HEK293 (cell line): Measurements from ENCODE around the gene GZF1.

Experiments
- BCL11A ChIP-seq: fragments of 450-650 bp; formaldehyde crosslinking; IDR thresholded peaks from 2 replicates; pipeline ENCODE4 v1.5.1; 2016; ENCODE audit warnings: low read depth, missing biosample characterization, missing genetic modification characterization
- BCL11B ChIP-seq: fragments of 450-650 bp; formaldehyde crosslinking; IDR thresholded peaks from 2 replicates; pipeline ENCODE4 v1.5.1; 2016; ENCODE audit warnings: low read depth, missing biosample characterization, missing genetic modification characterization
- GLI4 ChIP-seq: fragments of 450-650 bp; formaldehyde crosslinking; IDR thresholded peaks from 2 replicates; pipeline ENCODE4 v1.5.1; 2016; ENCODE audit warnings: missing biosample characterization, missing genetic modification characterization
- INSM2 ChIP-seq: fragments of 450-650 bp; formaldehyde crosslinking; IDR thresholded peaks from 2 replicates; pipeline ENCODE4 v1.5.1; 2016; ENCODE audit warnings: missing biosample characterization, missing genetic modification characterization
- KLF8 ChIP-seq: fragments of 450-650 bp; formaldehyde crosslinking; IDR thresholded peaks from 2 replicates; pipeline ENCODE4 v1.5.1; 2016; ENCODE audit warnings: missing biosample characterization, missing genetic modification characterization
- OVOL3 ChIP-seq: fragments of 450-650 bp; formaldehyde crosslinking; IDR thresholded peaks from 2 replicates; pipeline ENCODE4 v1.5.1; 2016; ENCODE audit warnings: missing biosample characterization, missing genetic modification characterization
- PRDM2 ChIP-seq: fragments of 450-650 bp; formaldehyde crosslinking; IDR thresholded peaks from 2 replicates; pipeline ENCODE4 v1.5.1; 2016; ENCODE audit warnings: missing biosample characterization, missing genetic modification characterization, borderline replicate concordance
- SALL2 ChIP-seq: fragments of 450-650 bp; formaldehyde crosslinking; IDR thresholded peaks from 2 replicates; pipeline ENCODE4 v1.5.0; 2017; ENCODE audit warnings: missing biosample characterization, mild to moderate bottlenecking, missing genetic modification characterization, borderline replicate concordance
- SCRT1 ChIP-seq: fragments of 450-650 bp; formaldehyde crosslinking; IDR thresholded peaks from 2 replicates; pipeline ENCODE4 v1.5.1; 2016; ENCODE audit warnings: missing biosample characterization, missing genetic modification characterization, borderline replicate concordance
- SETDB1 ChIP-seq: IDR thresholded peaks from one replicate; pipeline ENCODE4 v1.6.1; 2017; ENCODE audit warnings: mild to moderate bottlenecking, low read length, moderate library complexity, mixed read lengths; ENCODE audit not compliant: insufficient read length
- SP2 ChIP-seq: fragments of 450-650 bp; formaldehyde crosslinking; IDR thresholded peaks from 2 replicates; pipeline ENCODE4 v1.5.1; 2016; ENCODE audit warnings: missing biosample characterization, missing genetic modification characterization
- ZBTB17 ChIP-seq: fragments of 450-650 bp; formaldehyde crosslinking; IDR thresholded peaks from 2 replicates; pipeline ENCODE4 v1.5.1; 2016; ENCODE audit warnings: missing biosample characterization, missing genetic modification characterization
- ZBTB20 ChIP-seq: fragments of 450-650 bp; formaldehyde crosslinking; IDR thresholded peaks from 2 replicates; pipeline ENCODE4 v1.5.1; 2016; ENCODE audit warnings: missing biosample characterization, missing genetic modification characterization
- ZBTB48 ChIP-seq: fragments of 450-650 bp; formaldehyde crosslinking; IDR thresholded peaks from 2 replicates; pipeline ENCODE4 v1.5.1; 2016; ENCODE audit warnings: missing biosample characterization, missing genetic modification characterization
- ZFP37 ChIP-seq: fragments of 450-650 bp; formaldehyde crosslinking; IDR thresholded peaks from 2 replicates; pipeline ENCODE4 v1.5.1; 2016; ENCODE audit warnings: missing biosample characterization, missing genetic modification characterization
- ZNF138 ChIP-seq: fragments of 450-650 bp; formaldehyde crosslinking; IDR thresholded peaks from 2 replicates; pipeline ENCODE4 v1.5.1; 2016; ENCODE audit warnings: missing biosample characterization, missing genetic modification characterization, borderline replicate concordance
- ZNF169 ChIP-seq: fragments of 450-650 bp; formaldehyde crosslinking; IDR thresholded peaks from 2 replicates; pipeline ENCODE4 v1.5.1; 2016; ENCODE audit warnings: missing biosample characterization, missing genetic modification characterization
- ZNF2 ChIP-seq: fragments of 450-650 bp; formaldehyde crosslinking; IDR thresholded peaks from 2 replicates; pipeline ENCODE4 v1.5.1; 2016; ENCODE audit warnings: missing biosample characterization, missing genetic modification characterization
- ZNF23 ChIP-seq: fragments of 450-650 bp; formaldehyde crosslinking; IDR thresholded peaks from 2 replicates; pipeline ENCODE4 v1.5.1; 2016; ENCODE audit warnings: missing biosample characterization, missing genetic modification characterization, borderline replicate concordance
- ZNF501 ChIP-seq: fragments of 450-650 bp; formaldehyde crosslinking; IDR thresholded peaks from 2 replicates; pipeline ENCODE4 v1.5.1; 2016; ENCODE audit warnings: missing biosample characterization, missing genetic modification characterization
- ZNF529 ChIP-seq: fragments of 450-650 bp; formaldehyde crosslinking; IDR thresholded peaks from 2 replicates; pipeline ENCODE4 v1.5.1; 2017; ENCODE audit warnings: missing genetic modification characterization, missing biosample characterization; ENCODE audit not compliant: insufficient replicate concordance
- ZNF560 ChIP-seq: fragments of 450-650 bp; formaldehyde crosslinking; IDR thresholded peaks from 2 replicates; pipeline ENCODE4 v1.5.1; 2017; ENCODE audit warnings: missing biosample characterization, missing genetic modification characterization, borderline replicate concordance
- ZNF629 ChIP-seq: fragments of 450-650 bp; formaldehyde crosslinking; IDR thresholded peaks from 2 replicates; pipeline ENCODE4 v1.5.1; 2017; ENCODE audit warnings: missing biosample characterization, missing genetic modification characterization
- ZNF658 ChIP-seq: fragments of 450-650 bp; formaldehyde crosslinking; IDR thresholded peaks from 2 replicates; pipeline ENCODE4; 2016; ENCODE audit warnings: missing biosample characterization, missing genetic modification characterization
- ZNF660 ChIP-seq: fragments of 450-650 bp; IDR thresholded peaks from 2 replicates; pipeline ENCODE4 v1.5.1; 2018; ENCODE audit warnings: missing biosample characterization, mild to moderate bottlenecking, missing genetic modification characterization
- ZNF664 ChIP-seq: fragments of 450-650 bp; formaldehyde crosslinking; IDR thresholded peaks from 2 replicates; pipeline ENCODE4 v1.5.1; 2016; ENCODE audit warnings: missing biosample characterization, missing genetic modification characterization
- ZNF768 ChIP-seq: fragments of 450-650 bp; formaldehyde crosslinking; IDR thresholded peaks from 2 replicates; pipeline ENCODE4 v1.5.1; 2018; ENCODE audit warnings: missing biosample characterization, mild to moderate bottlenecking, missing genetic modification characterization
- ZNF785 ChIP-seq: fragments of 450-650 bp; formaldehyde crosslinking; IDR thresholded peaks from 2 replicates; pipeline ENCODE4 v1.5.1; 2016; ENCODE audit warnings: missing biosample characterization, missing genetic modification characterization
- ZNF791 ChIP-seq: fragments of 450-650 bp; formaldehyde crosslinking; IDR thresholded peaks from 2 replicates; pipeline ENCODE4 v1.5.1; 2016; ENCODE audit warnings: missing biosample characterization, missing genetic modification characterization
- TF ChIP-seq, protein P1 (sequence below): fragments of 450-650 bp; formaldehyde crosslinking; IDR thresholded peaks from 2 replicates; pipeline ENCODE4 v1.5.1; 2016; ENCODE audit warnings: missing biosample characterization, missing genetic modification characterization
- TF ChIP-seq, protein P2 (sequence below): fragments of 450-650 bp; formaldehyde crosslinking; IDR thresholded peaks from 2 replicates; pipeline ENCODE4 v1.5.1; 2016; ENCODE audit warnings: missing biosample characterization, missing genetic modification characterization

The GZF1 gene

DNA sequence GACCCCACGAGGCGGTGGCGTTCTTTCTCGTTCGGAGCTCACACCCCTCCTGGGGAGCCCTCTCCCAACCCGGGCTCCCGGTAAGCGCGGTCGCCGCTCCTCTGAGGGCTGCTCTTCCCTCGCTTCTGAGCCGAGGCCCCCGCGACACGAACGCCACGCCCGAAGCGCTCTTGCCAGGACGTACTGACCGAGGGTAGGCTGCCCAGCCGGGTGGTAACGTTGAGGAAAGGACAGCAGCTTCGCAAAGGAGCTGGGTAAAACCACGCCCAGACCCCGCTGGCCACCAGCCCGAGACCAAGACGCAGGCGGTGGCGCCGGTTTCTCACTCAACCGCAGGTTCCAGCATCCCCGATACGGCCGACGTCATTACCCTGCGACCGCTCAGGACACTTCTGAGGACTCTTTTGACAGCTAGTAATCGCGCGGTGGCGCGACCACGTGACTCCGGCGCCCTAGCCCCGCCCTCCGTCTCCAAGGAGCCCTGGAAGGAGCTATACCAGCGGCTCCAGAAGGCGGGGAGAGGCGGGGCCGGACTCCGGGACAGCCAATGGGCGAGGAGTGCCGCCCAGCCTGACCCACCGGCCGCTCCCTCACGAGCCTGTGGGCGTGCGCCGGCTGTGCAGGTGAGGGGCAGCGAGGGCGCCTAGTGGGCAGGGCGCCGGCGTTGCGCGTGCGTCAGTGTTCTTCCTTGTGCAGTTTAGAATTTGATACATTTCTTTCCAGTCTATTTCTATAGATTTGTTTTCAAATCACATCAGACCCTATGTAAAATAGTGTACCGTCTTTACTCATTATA is 4.0 kb upstream of the GZF1 start (continued):
- TF ChIP-seq INSM2 (tag by site-specific recombination) (peak; percentile 57; the same call in 1 of the 2 replicates), ZBTB17 (tag by site-specific recombination) (peak; percentile 86), ZNF560 (no peak), GLI4 (tag by site-specific recombination) (no peak), SETDB1 (no peak), OVOL3 (tag by site-specific recombination) (no peak), ZNF2 (tag by site-specific recombination) (no peak), ZNF785 (tag by site-specific recombination) (no peak), ZNF658 (tag by site-specific recombination) (no peak), SP2 (tag by site-specific recombination) (peak; percentile 98), BCL11A (tag by site-specific recombination) (no peak), ZNF529 (tag by site-specific recombination) (no peak), KLF8 (tag by site-specific recombination) (peak; percentile 70), ZNF629 (peak; percentile 88), ZBTB48 (tag by site-specific recombination) (no peak), ZNF501 (tag by site-specific recombination) (0 out of 2 replicates have a peak, but pooled peaks have one; percentile 51), ZNF23 (tag by site-specific recombination) (no peak), ZNF660 (tag by site-specific recombination) (0 out of 2 replicates have a peak, but pooled peaks have one; percentile 45), SALL2 (no peak), ZNF791 (no peak), BCL11B (tag by site-specific recombination) (no peak), ZBTB20 (tag by site-specific recombination) (peak; percentile 92), ZFP37 (peak; percentile 76; the same call in 1 of the 2 replicates), SCRT1 (tag by site-specific recombination) (no peak), ZNF768 (tag by site-specific recombination) (no peak), ZNF138 (no peak), ZNF169 (tag by site-specific recombination) (no peak), ZNF664 (tag by site-specific recombination) (no peak), PRDM2 (no peak)
- TF ChIP-seq, protein P1, sequence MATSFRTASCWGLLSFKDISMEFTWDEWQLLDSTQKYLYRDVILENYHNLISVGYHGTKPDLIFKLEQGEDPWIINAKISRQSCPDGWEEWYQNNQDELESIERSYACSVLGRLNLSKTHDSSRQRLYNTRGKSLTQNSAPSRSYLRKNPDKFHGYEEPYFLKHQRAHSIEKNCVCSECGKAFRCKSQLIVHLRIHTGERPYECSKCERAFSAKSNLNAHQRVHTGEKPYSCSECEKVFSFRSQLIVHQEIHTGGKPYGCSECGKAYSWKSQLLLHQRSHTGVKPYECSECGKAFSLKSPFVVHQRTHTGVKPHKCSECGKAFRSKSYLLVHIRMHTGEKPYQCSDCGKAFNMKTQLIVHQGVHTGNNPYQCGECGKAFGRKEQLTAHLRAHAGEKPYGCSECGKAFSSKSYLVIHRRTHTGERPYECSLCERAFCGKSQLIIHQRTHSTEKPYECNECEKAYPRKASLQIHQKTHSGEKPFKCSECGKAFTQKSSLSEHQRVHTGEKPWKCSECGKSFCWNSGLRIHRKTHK = no peak
- TF ChIP-seq, protein P2, sequence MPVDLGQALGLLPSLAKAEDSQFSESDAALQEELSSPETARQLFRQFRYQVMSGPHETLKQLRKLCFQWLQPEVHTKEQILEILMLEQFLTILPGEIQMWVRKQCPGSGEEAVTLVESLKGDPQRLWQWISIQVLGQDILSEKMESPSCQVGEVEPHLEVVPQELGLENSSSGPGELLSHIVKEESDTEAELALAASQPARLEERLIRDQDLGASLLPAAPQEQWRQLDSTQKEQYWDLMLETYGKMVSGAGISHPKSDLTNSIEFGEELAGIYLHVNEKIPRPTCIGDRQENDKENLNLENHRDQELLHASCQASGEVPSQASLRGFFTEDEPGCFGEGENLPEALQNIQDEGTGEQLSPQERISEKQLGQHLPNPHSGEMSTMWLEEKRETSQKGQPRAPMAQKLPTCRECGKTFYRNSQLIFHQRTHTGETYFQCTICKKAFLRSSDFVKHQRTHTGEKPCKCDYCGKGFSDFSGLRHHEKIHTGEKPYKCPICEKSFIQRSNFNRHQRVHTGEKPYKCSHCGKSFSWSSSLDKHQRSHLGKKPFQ (tag by site-specific recombination) = no peak
